GM19455 (cell line): Measurements from ENCODE around the gene CEP41.
"Not testable (repeated sequence)": the region's sequence is repeated elsewhere in the genome, so short reads cannot be mapped to it uniquely, and the experiment has no call there.

Source experiments
- ATAC-seq: cut with Tn5 transposase; IDR thresholded peaks from one replicate; pipeline ENCODE4 v1.9.1; 2021; ENCODE audit not compliant: unreplicated experiment

Gene CEP41

DNA sequence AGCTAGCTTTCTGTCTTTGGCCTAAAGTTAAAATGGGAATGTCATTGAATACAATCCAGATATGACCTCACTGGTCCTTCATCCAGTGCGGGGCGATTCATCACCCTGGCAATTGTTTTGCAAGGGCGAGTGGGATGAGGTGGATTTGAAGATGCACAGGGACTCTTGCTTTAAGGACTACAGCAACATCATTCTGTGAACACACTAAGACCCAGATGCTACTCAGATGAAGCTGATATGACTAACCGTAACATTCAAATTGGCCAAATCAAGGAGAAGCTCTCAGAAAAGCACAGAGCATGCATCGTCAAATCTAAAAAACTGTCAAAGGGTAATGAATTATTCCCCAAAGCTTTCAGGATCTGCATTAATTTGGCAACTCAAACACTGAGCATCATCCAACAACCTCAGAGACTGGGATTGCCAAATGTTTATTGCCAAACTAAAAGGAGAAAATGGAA is 47.7 kb downstream of the CEP41 start:
- ATAC-seq: no peak

DNA sequence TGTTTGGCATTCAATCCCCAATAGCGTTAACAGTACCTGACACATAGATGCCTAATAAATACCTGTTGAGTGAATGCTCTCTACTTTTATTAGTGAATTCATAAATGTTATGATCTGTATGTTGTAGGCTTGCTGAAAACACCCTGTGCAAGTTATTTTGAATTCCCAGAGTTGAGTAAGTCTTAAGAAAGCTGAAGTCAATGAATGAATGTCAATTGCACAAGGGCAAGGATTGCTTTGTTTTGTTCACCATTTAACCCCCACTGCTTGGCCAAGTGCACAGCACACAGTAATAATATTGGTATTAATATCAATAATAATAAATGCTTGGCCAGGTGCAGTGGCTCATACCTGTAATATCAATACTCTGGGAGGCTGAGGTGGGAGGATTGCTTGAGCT is 50.3 kb downstream of the CEP41 start:
- no peak for ATAC-seq

DNA sequence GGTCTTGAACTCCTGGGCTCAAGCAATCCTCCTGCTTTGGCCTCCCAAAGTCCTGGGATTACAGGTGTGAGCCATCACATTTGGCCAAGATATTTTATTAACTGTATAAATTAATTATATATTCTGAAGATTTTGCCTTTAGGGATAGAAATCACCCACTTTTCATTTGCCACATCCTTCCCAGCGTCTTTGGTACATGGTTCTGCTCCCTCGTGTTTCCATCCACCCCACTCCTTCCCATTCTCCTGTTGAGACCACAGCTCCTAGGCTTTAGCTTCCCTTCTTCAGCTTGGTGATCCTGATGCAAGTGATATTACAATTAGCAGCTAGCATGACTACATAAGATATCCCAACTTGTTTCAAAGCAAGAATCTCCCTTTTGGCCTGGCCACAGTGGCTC is 52.1 kb downstream of the CEP41 start:
- ATAC-seq: no peak

DNA sequence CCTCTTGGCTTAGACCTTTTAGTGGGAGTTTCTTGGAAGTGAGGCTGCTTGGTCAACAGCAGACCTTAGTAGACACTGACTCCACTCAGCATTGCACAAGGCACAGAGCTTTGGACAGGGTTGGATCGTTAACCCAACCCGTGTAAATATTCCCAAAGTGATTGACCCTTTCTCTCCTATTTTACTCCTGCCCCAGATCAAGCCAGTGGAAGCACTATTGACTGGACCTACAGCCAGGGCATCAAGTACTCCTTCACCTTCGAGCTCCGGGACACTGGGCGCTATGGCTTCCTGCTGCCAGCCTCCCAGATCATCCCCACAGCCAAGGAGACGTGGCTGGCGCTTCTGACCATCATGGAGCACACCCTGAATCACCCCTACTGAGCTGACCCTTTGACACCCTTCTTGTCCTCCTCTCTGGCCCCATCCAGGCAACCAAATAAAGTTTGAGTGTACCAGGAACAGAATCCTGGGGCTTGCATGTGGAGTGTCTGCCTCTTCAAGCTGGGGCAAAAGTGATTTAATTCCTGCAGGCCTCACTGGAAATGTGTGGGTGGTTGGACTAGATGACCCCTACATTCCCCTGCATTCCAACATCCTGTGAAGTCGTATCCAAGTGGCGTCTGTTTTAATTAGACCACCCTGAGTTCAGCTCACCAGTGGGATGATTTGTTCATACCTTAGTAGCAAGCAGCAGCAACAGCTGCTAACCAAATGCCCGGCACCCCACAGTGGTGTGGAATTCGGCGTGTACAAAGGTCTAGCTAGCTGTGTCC is 53.0 kb downstream of the CEP41 start:
- no peak for ATAC-seq

DNA sequence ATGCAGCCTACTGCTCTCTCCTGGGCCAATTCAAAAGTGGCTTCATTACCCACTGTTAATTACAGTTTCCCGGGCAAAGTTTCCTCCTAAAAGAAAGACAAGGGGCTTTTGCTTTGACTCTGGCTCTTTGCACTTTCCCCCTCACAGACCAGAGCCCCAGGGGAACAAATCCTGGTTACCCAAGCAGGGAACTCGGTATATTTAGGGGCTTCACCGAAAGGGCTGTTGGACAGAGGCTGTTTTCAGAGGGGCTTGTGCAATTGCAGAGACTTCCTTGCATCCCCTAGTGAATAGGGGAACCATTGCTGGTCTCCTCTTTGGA is 53.5 kb downstream of the CEP41 start:
- ATAC-seq: no peak

DNA sequence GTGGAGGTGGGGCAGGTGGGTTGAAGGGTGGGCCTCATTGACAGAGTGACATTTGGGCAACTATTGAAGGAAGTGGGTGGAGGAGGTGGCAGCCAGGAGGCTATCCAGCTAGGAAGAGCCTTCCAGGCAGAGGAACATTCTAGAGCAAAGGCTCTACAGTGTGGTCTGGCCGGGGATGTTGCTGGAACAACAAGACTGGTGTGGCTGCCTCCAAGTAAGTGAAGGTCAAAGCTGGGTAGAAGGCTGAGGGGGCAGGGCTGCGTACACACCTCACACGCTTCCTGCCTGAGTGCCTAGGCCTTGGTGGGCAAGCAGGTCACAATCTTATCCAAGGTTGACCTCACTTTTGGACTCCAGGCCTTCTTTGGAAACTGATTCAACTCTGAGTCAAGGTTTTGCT is 53.9 kb downstream of the CEP41 start:
- ATAC-seq: no peak

DNA sequence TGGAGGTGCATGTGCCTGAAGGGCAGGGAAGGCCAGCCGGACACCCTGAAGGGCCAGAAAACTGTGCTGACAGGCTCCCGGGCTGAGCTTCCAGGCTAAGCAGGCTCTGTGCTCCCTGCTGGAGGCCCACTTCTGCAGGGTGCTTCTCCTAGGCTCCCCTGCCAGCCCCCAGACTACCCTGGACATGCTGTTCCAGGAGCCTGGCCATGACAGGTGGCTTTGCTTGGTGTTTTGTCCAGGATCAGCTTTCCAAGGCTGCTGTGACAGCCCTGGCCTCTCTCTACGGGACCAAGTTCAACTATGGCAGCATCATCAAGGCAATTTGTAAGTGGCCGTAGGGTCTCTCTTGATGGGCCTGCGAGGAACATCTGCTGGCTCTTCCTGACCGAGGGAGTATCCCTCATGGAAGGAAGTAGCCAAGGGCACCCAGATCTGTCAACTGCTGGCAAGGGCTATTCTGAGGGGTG is 55.2 kb downstream of the CEP41 start:
- no peak for ATAC-seq

DNA sequence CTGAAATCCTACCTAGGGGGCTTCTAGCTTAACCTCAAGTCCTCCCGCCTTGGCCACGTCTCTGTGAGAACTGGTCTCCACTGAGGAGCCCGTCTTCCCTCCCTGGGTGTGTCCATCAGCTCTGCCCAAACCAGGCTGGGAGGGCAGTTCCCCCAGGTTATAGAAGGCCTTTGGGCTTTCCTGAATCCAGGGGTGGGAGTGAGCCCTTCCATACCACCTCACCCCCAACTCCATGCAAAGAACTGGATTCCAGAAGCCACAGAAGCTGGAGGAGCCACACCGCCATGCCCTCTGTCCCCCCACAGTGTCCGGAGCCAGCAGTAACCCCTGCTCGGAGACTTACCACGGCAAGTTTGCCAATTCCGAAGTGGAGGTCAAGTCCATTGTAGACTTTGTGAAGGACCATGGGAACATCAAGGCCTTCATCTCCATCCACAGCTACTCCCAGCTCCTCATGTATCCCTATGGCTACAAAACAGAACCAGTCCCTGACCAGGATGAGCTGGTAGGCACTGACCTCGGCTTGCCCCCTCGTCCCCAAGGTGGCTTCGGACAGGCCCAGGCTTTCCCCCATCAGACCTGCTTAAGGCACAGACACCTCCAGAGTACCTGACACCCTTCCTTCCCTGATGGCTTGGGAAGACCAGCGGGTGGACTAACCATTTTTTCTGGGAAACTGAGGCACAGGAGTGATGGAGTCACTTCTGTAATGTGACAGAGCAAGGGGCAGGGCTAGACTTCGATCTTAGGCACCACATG is 55.8 kb downstream of the CEP41 start:
- ATAC-seq: no peak

DNA sequence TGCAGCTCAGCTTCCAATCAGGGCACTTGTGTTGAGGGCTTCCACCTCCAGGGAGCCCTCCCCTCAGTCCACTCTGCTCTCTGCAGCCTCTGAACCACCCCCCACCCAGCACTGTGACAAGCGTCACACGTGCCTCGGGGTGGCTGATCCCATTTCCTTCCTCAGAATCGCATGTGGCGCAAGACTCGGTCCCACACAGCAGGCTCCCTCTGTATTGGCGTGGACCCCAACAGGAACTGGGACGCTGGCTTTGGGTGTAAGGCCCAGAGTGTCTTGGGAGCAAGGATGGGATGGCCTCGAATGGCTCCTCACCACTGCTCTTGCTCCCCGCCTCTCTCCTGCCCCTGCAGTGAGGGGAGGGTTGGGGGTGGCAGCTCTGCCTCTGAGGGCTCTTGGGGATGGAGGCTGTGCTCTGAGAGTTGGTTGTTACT is 56.4 kb downstream of the CEP41 start:
- no peak for ATAC-seq

DNA sequence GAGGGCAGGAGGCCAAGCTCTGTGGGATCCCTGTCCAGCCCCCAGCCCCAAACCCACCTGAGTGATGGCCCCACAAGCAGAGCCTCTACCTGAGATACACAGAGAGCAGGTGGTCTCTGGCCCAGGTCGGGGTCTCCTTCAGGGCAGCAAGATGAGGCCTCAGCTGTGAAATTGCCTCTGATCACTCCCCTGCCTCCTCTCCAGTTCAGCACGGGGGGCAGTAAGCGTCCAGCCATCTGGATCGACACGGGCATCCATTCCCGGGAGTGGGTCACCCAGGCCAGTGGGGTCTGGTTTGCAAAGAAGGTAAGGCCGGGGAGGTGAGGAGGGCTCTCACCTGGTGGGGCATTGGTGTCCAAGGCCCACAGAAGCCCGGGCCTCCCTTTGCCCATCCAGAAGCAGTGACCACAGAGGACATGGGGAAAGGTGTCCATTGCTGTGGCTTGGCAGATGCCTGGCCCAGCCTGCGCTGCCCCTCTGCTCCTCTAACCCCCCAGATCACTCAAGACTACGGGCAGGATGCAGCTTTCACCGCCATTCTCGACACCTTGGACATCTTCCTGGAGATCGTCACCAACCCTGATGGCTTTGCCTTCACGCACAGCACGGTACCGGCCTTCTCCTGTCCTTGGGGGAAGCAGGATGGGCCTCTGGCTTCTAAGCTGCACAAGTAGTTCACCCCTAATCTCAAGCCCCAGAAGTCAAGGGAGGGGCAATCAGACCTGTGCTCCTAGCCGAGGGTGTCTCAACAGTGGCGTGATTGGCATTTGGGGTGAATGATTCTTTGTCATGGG is 57.4 kb downstream of the CEP41 start:
- no peak for ATAC-seq

DNA sequence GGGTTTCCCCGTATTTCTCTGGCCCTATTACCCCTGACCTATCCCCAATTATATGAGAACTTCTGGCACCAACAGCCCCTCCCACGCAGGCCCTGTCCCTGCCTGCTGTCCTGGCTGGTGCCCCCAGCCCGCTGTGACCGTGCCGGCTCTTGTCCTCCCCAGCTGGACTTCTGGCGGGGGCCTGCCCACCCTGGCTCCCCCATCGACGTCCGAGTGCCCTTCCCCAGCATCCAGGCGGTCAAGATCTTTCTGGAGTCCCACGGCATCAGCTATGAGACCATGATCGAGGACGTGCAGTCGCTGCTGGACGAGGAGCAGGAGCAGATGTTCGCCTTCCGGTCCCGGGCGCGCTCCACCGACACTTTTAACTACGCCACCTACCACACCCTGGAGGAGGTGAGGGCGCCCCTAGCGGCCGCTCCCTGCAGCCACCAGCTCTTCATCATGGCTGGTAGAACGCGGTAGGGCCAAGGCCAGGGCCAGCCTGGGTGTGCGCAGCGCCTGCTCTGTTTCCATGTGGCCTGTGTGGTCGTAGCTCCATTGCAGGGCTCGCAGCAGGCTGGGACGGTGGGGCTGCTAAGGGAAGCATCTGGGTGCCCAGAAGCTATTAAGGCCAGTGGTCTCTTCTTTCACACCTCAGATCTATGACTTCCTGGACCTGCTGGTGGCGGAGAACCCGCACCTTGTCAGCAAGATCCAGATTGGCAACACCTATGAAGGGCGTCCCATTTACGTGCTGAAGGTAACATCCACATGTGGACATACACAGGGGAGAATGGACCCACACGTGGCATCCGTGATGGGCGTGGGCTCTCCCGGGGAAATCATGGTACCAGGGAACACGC is 59.1 kb downstream of the CEP41 start:
- no peak for ATAC-seq

DNA sequence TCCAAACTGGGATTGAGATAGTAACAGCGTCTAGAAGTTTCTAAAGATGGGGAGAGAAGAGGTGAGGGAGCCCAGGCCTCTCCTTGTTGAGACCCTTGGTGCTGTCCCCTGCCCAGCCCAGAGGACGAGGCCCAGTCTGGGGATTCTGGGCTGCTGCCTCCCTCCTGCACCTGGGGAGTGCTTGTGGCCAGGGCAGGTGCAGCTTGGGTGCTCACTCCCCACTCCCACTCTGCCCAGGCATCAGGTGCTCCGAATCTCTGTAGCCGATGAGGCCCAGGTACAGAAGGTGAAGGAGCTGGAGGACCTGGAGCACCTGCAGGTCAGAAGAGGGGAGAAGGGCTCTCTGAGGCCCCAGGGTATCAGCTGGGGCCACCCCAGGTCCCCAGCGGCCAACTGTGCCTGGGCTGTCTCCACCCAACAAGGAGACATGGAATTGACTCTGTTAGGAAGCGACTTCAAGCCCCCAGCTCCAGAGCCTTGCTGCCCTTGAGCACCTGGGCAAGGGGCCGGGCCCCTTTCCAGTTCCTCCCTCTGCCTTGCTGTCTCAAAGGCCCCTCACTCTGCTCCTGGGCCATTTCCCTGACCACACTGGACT is 59.9 kb downstream of the CEP41 start:
- no peak for ATAC-seq

DNA sequence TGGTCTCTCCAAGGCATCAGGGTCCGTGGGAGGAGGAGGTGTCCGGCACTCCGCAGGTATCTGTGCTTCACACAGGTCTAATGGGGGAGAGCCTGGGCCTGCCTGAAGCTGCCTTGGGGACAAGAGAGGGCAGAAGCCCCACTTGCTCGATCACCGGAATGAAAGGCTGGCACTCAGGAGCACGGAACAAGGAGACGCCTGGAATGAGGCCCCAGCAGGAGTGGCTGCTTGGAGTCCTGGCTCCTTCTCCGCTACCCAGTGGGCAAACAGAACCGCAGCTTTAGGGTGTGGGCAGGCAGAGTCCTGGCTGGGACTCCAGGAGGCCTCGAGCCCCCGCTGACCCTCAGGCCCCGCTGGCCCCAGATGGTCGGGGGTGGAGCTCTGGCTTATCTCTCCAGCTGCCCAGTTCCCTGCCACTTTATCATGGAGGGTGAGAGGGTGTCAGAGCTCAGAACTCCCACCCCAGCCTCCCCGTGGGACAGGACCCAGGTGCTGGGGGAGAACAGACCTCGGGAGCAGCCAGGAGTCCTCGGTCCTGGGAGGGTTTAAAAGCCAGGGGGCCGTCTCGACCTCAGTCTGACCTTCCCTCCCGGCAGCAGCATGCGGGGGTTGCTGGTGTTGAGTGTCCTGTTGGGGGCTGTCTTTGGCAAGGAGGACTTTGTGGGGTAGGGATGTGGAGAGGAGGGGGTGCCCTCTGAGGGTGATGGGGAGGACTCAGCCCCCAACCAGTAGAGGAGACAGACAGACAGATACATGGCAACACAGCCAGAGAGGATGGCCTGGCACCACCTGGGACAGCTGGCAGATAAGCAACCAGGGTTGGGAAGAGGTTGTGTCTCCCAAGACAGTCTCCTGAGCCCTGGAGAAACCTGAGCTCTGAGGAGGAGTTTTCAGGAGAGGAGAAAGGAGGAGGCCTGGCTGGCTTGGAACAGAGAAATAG is 60.6 kb downstream of the CEP41 start, which contains the start of gene CPA1:
TSS of gene CPA1 (plus strand) at position 574 of the 940 bp plus-strand sequence. CDS start at position 601, 27 bp downstream.
- ATAC-seq: no peak

DNA sequence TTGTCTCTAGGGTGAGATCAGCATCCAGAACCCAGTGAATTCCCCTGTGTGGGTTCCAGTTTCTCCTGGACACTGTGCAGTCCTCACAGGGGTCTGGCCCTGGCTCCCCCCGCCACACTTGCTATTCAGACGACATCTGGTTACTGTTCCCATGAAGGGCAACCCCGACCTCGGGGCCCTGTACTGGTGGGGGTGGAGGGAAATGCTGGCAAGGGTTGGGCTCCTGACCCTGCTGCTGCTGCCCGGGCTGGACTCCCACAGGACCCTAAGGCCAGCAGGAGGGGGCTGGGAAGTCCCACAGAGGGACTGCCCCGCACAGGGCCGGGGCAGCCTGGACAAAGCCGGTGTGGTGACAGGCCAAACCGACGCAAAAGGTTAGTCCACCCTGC is 61.3 kb downstream of the CEP41 start:
- ATAC-seq: no peak

DNA sequence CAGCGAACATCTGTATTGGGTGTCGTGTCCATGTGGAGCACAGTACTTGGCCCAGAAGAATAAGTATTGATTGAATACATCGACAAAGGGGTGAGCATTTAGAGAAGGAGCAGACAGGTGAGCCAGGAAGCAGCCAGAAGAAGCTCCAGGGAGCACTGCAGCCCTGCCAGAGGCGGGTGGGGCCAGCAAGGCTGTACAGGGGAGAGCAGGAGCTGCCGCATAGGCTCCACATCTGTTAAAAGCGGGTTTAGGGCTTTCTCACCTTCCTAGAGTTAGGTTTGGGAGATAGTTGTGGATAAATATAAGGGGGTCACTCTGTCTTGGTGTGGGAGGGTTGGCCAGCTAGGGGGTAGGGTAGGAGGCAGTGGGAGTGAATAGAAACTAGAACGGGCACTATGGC is 61.8 kb downstream of the CEP41 start:
- no peak for ATAC-seq

DNA sequence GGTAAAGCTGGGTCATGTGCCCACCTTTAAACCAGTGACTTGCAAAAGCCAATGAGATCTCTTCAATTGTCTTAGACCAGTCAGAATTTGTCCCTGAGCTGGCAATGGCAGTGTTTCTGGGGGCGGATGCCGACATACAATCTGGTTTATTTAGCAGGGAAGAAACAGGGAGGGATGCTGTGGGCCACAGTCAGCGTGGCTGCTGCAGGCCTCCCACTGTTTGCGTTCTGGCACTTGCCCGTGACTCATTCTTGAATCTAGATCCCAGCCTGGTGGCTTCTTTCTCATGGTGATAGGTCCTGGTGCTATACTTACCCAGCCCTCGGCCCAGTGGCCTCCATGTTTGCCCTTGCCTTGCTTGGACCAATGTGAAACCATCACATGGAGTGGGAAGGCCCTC is 63.6 kb downstream of the CEP41 start:
- ATAC-seq: no peak

DNA sequence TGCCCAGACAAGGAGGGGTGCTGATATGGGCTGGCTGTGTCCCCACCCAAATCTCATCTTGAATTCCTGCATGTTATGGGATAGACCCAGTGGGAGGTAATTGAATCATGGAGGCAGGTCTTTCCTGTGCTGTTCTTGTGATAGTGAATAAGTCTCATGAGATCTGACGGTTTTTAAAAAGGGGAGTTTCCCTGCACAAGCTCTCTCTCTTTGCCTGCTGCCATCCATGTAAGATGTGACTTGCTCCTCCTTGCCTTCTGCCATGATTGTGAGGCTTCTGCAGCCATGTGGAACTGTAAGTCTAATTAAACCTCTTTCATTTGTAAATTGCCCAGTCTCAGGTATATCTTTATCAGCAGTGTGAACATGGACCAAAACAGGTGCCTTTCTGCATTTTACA is 64.4 kb downstream of the CEP41 start:
- ATAC-seq: not testable (repeated sequence)

DNA sequence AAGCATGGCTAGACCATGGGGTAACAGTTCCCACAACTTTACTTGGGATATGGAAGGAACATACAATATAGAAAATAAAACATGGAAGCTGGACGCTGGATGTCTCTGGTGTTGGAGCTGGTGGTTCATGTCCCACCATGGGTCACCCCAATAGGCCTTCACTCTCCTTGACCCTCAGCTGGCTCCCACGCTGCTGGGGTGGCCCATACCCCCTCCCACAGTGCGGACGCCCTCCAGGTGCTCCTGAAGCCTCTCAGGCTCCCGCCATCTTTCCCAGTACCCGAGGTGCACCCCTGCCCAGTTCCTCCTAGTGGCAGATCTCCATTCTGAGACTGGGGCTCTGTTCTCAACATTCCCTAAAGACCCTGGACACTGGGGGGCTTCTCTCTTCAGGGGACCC is 66.3 kb downstream of the CEP41 start:
- no peak for ATAC-seq
